Mesenchymal stem cell (in vitro differentiated cells and primary cell): ENCODE data around the gene TMEM107.

ENCODE experiments used
- DNase-seq: peaks from one replicate; pipeline ENCODE4 v3.0.0-alpha.2; 2013
- H2AFZ ChIP-seq: one replicate; pipeline ENCODE4 v1.6.1; 2013; ENCODE audit warnings: low read depth, mild to moderate bottlenecking, control low read depth, inconsistent platforms, low read length, moderate library complexity
- H2AK5ac ChIP-seq: 2 replicates; pipeline ENCODE4 v1.6.1; 2013; ENCODE audit warnings: low read length, moderate library complexity, mild to moderate bottlenecking, inconsistent platforms; ENCODE audit not compliant: severe bottlenecking
- H2BK120ac ChIP-seq: one replicate; pipeline ENCODE4 v1.6.1; 2013; ENCODE audit warnings: low read depth, mild to moderate bottlenecking, inconsistent platforms, low read length, moderate library complexity
- H2BK12ac ChIP-seq, 2 experiments: one replicate each; pipeline ENCODE4 v1.6.1; 2013; ENCODE audit warnings: inconsistent platforms in 2 of 2, low read length in 2 of 2, mild to moderate bottlenecking in 2 of 2, moderate library complexity in 2 of 2, control low read depth in 1 of 2
- H2BK15ac ChIP-seq: one replicate; pipeline ENCODE4 v1.6.1; 2013; ENCODE audit warnings: mild to moderate bottlenecking, low read depth, inconsistent platforms; ENCODE audit not compliant: poor library complexity, severe bottlenecking
- H2BK5ac ChIP-seq: 2 replicates; pipeline ENCODE4 v1.6.1; 2013; ENCODE audit warnings: low read depth, mild to moderate bottlenecking, low read length, control low read depth, inconsistent platforms; ENCODE audit not compliant: poor library complexity, severe bottlenecking
- H3K14ac ChIP-seq, 2 experiments: one replicate each; pipeline ENCODE4 v1.6.1; 2013; ENCODE audit warnings: inconsistent platforms in 2 of 2, low read length in 2 of 2, control low read depth in 1 of 2, mild to moderate bottlenecking in 1 of 2, moderate library complexity in 1 of 2
- H3K18ac ChIP-seq, 2 experiments: one replicate each; pipeline ENCODE4 v1.6.1; 2013; ENCODE audit warnings: inconsistent platforms in 2 of 2, low read length in 2 of 2, control low read depth in 1 of 2, low read depth in 1 of 2, mild to moderate bottlenecking in 1 of 2
- H3K23ac ChIP-seq, 2 experiments: one replicate each; pipeline ENCODE4 v1.6.1; 2013; ENCODE audit warnings: inconsistent platforms in 2 of 2, low read length in 2 of 2, mild to moderate bottlenecking in 2 of 2, moderate library complexity in 2 of 2, control low read depth in 1 of 2
- H3K27ac ChIP-seq: 2 replicates; pipeline ENCODE4 v1.5.1; 2013; ENCODE audit warnings: mild to moderate bottlenecking, moderate library complexity, low read length, control low read depth, inconsistent platforms; ENCODE audit not compliant: poor library complexity, severe bottlenecking
- H3K27me3 ChIP-seq, 2 experiments: 2 replicates each; pipeline versions ENCODE4 v1.6.1 to v1.7.0; 2013; ENCODE audit warnings: low read length in 2 of 2, mild to moderate bottlenecking in 2 of 2, moderate library complexity in 2 of 2, control low read depth in 1 of 2, inconsistent platforms in 1 of 2; ENCODE audit not compliant: control insufficient read depth in 1 of 2, insufficient read depth in 1 of 2
- H3K36me3 ChIP-seq, 2 experiments: 2 replicates each; pipeline versions ENCODE4 v1.6.1 to v1.7.0; 2013; ENCODE audit warnings: low read length in 2 of 2, control low read depth in 1 of 2, inconsistent platforms in 1 of 2, low read depth in 1 of 2, mild to moderate bottlenecking in 1 of 2; ENCODE audit not compliant: insufficient read depth in 2 of 2, control insufficient read depth in 1 of 2
- H3K4ac ChIP-seq, 2 experiments: one replicate each; pipeline ENCODE4 v1.6.1; 2013; ENCODE audit warnings: inconsistent platforms in 2 of 2, low read length in 2 of 2, mild to moderate bottlenecking in 2 of 2, moderate library complexity in 2 of 2, control low read depth in 1 of 2, low read depth in 1 of 2
- H3K4me1 ChIP-seq: 2 replicates; pipeline ENCODE4 v1.6.1; 2013; ENCODE audit warnings: low read depth, low read length, control low read depth; ENCODE audit not compliant: control insufficient read depth, insufficient read depth
- H3K4me2 ChIP-seq: 2 replicates; pipeline ENCODE4 v1.6.1; 2013; ENCODE audit warnings: low read length, mild to moderate bottlenecking, inconsistent platforms; ENCODE audit not compliant: poor library complexity, severe bottlenecking
- H3K4me3 ChIP-seq, 2 experiments: 2 replicates each; pipeline versions ENCODE4 v1.5.1 to v1.7.0; 2013; ENCODE audit warnings: low read length in 2 of 2, mild to moderate bottlenecking in 2 of 2, control low read depth in 1 of 2, low read depth in 1 of 2; ENCODE audit not compliant: insufficient read depth in 1 of 2
- H3K79me1 ChIP-seq: replicated peaks from 2 replicates; pipeline ENCODE4 v1.6.1; 2013; ENCODE audit warnings: mild to moderate bottlenecking, control low read depth, low read length, inconsistent platforms; ENCODE audit not compliant: poor library complexity, severe bottlenecking
- H3K9ac ChIP-seq: 2 replicates; pipeline ENCODE4 v1.7.0; 2013; ENCODE audit warnings: mild to moderate bottlenecking, low read length, moderate library complexity
- H3K9me3 ChIP-seq: 2 replicates; pipeline ENCODE4 v1.7.0; 2013; ENCODE audit warnings: mild to moderate bottlenecking, low read length; ENCODE audit not compliant: control insufficient read depth
- H4K8ac ChIP-seq: one replicate; pipeline ENCODE4 v1.6.1; 2013; ENCODE audit warnings: inconsistent platforms, mild to moderate bottlenecking, low read length, moderate library complexity
- H4K91ac ChIP-seq: one replicate; pipeline ENCODE4 v1.6.1; 2013; ENCODE audit warnings: mild to moderate bottlenecking, low read length, inconsistent platforms
- WGBS: methylation state at CpG from one replicate; pipeline ENCODE4 v1.1.7; 2013; ENCODE audit warnings: mixed read lengths; 5-methylcytosine and 5-hydroxymethylcytosine counted together

Gene TMEM107

GRCh38 chr17:8162233-8162996, 13.8 kb downstream of the TMEM107 start, which contains the start of gene VAMP2:
VAMP2 (minus strand) TSS chr17:8162948; CDS start chr17:8162879, 69 bp downstream.
- peak within 1 kb of the TSS; percentile 89 for H2BK15ac ChIP-seq
- peak within 1 kb of the TSS; percentile 99 for H3K9ac ChIP-seq
- H3K4me3 ChIP-seq = peak within 1 kb of the TSS; percentile 80 to 95
- H2AFZ ChIP-seq = peak within 1 kb of the TSS; percentile 55
- H3K79me1 ChIP-seq = peaks cover 16% of the 10 kb centered on the region
- H3K23ac ChIP-seq = peak within 1 kb of the TSS; percentile 56 to 94
- H2BK120ac ChIP-seq = peak within 1 kb of the TSS; percentile 98
- H3K9me3 ChIP-seq = no peaks in the 10 kb centered on the region
- H3K27me3 ChIP-seq = no peaks in the 10 kb centered on the region
- peak within 1 kb of the TSS; percentile 86 to 87 for H3K4ac ChIP-seq
- H3K27ac ChIP-seq = peak within 1 kb of the TSS; percentile 52
- peak within 1 kb of the TSS in 1 of 2 experiments; percentile 99 for H3K14ac ChIP-seq
- H4K91ac ChIP-seq = peak within 1 kb of the TSS; percentile 96
- H2BK12ac ChIP-seq = peak within 1 kb of the TSS; percentile 72 to 95
- peak within 1 kb of the TSS; percentile 40 for H2BK5ac ChIP-seq
- DNase-seq = peak; percentile 66
- peak within 1 kb of the TSS; percentile 44 for H2AK5ac ChIP-seq
- peaks cover 31% of the 10 kb centered on the region for H3K4me1 ChIP-seq
- H4K8ac ChIP-seq = peak within 1 kb of the TSS; percentile 97
- peaks cover 20 to 24% of the 10 kb centered on the region in 2 experiments for H3K36me3 ChIP-seq
- H3K18ac ChIP-seq = peak within 1 kb of the TSS; percentile 96 to 97
- under 1% methylated on average over 44 of the region's 75 CpGs for WGBS
- H3K4me2 ChIP-seq = peak within 1 kb of the TSS; percentile 63

- Histone ChIP-seq H3K4me3 (peak overlapping the region; percentile 80 to 95), H2BK12ac (no peak overlapping the region), H2BK5ac (no peak overlapping the region)
These were observed 14.6 kb downstream of the TMEM107 start for GRCh38 chr17:8161289-8162232.

GRCh38 chr17:8160741-8161221, 15.4 kb downstream of the TMEM107 start:
- Histone ChIP-seq H3K27ac (no peak overlapping the region), H4K8ac (no peak overlapping the region), H2BK15ac (no peak overlapping the region), H2AFZ (no peak overlapping the region), H4K91ac (no peak overlapping the region), H3K27me3 (no peaks in the 10 kb centered on the region), H2BK5ac (no peak overlapping the region), H3K4ac (no peak overlapping the region), H3K14ac (no peak overlapping the region), H2BK12ac (no peak overlapping the region), H2AK5ac (no peak overlapping the region), H3K23ac (no peak overlapping the region), H3K36me3 (peaks cover 20 to 24% of the 10 kb centered on the region in 2 experiments), H3K9me3 (no peaks in the 10 kb centered on the region), H3K4me3 (no peak overlapping the region), H3K79me1 (peaks cover 18% of the 10 kb centered on the region), H3K4me1 (peaks cover 32% of the 10 kb centered on the region), H3K18ac (no peak overlapping the region), H2BK120ac (no peak overlapping the region), H3K9ac (peak overlapping the region; percentile 99), H3K4me2 (no peak overlapping the region)
- WGBS = 88% methylated on average over 4 of the region's 5 CpGs
- peak; percentile 7 for DNase-seq

More at GRCh38 chr17:8161289-8162232, 14.6 kb downstream of the TMEM107 start:
- no peak for DNase-seq
- Histone ChIP-seq H4K8ac (no peak overlapping the region), H3K9ac (peak overlapping the region; percentile 99), H2BK15ac (no peak overlapping the region), H3K9me3 (no peaks in the 10 kb centered on the region), H3K4me2 (peak overlapping the region; percentile 63), H3K14ac (peak overlapping the region in 1 of 2 experiments; percentile 99), H3K23ac (peak overlapping the region in 1 of 2 experiments; percentile 63), H3K4me1 (peaks cover 31% of the 10 kb centered on the region), H3K27ac (no peak overlapping the region), H3K36me3 (peaks cover 20 to 24% of the 10 kb centered on the region in 2 experiments), H2AFZ (no peak overlapping the region), H4K91ac (no peak overlapping the region), H3K79me1 (peaks cover 16% of the 10 kb centered on the region), H3K4ac (no peak overlapping the region), H2AK5ac (no peak overlapping the region), H3K18ac (no peak overlapping the region), H3K27me3 (no peaks in the 10 kb centered on the region), H2BK120ac (no peak overlapping the region)
- whole genome bisulfite sequencing = 85% methylated on average over 17 of the region's 19 CpGs
